EL (cell line): ENCODE results near the gene TNNT2.

ENCODE experiments used
- DNase-seq: peaks from one replicate; pipeline ENCODE4 v3.0.0-alpha.2; 2016

The TNNT2 gene

GRCh38 chr1:201400852-201401230, 23.4 kb upstream of the TNNT2 start:
- DNase-seq = no peak

- no peak for DNase-seq
Measured at GRCh38 chr1:201400212-201400851, 22.9 kb upstream of the TNNT2 start.

- DNase-seq = no peak
Measured at GRCh38 chr1:201399352-201400126, 22.1 kb upstream of the TNNT2 start.

GRCh38 chr1:201399018-201399351, 21.5 kb upstream of the TNNT2 start, which contains the start of gene LAD1:
TSS of gene LAD1 (minus strand) at chr1:201399324. CDS start at chr1:201399306, 18 bp downstream.
- DNase-seq = no peak

- no peak for DNase-seq
Measured at GRCh38 chr1:201397675-201398074, 20.2 kb upstream of the TNNT2 start.

- no peak for DNase-seq
Measured at GRCh38 chr1:201396861-201397464, 19.5 kb upstream of the TNNT2 start.

GRCh38 chr1:201395936-201396335, 18.5 kb upstream of the TNNT2 start:
- no peak for DNase-seq

- no peak for DNase-seq
Measured at GRCh38 chr1:201394591-201394990, 17.1 kb upstream of the TNNT2 start.

GRCh38 chr1:201393076-201393475, 15.6 kb upstream of the TNNT2 start:
- no peak for DNase-seq

- DNase-seq = no peak
Measured at GRCh38 chr1:201391651-201392511, 14.4 kb upstream of the TNNT2 start.

GRCh38 chr1:201391225-201391624, 13.7 kb upstream of the TNNT2 start:
- no peak for DNase-seq

- no peak for DNase-seq
Measured at GRCh38 chr1:201389051-201389450, 11.6 kb upstream of the TNNT2 start.

GRCh38 chr1:201386208-201386607, 8.7 kb upstream of the TNNT2 start:
- no peak for DNase-seq

- peak; percentile 49 for DNase-seq
Measured at GRCh38 chr1:201385299-201385891, 7.9 kb upstream of the TNNT2 start.

GRCh38 chr1:201384406-201384782, 6.9 kb upstream of the TNNT2 start:
- DNase-seq = no peak

- peak; percentile 95 for DNase-seq
Measured at GRCh38 chr1:201383647-201384405, 6.3 kb upstream of the TNNT2 start.

- DNase-seq = no peak
Measured at GRCh38 chr1:201381130-201381529, 3.6 kb upstream of the TNNT2 start.

GRCh38 chr1:201379733-201380242, 2.3 kb upstream of the TNNT2 start:
- no peak for DNase-seq

GRCh38 chr1:201378804-201379203, 1.3 kb upstream of the TNNT2 start:
- no peak for DNase-seq

GRCh38 chr1:201376464-201377374, 761 bp downstream of the TNNT2 start:
- peak; percentile 58 for DNase-seq

- DNase-seq = no peak
Measured at GRCh38 chr1:201376107-201376463, 1.4 kb downstream of the TNNT2 start.
